Articular chondrocyte of knee joint (primary cell): Measurements from ENCODE around the gene RPL18A. TPM values are rescaled to one million over a fixed set of nuclear protein-coding genes. Genes with fewer than 3 reads are reported as not detected.

Source experiments
- small RNA-seq: library from RNA; depleted of rRNA; stranded (forward); fragments of <200 nt; gene quantifications from one replicate; pipeline ENCODE3, GENCODE V24; 2012
- total RNA-seq: library from RNA; depleted of rRNA; stranded (reverse); fragments of >200 nt; gene quantifications from 2 replicates; pipeline ENCODE4 v1.2.3, GENCODE V29; 2012

Gene RPL18A
- total RNA-seq = 992 and 1,066 TPM in 2 replicates

GRCh38 chr19:17859533-17860330, at the start of gene RPL18A:
Gene RPL18A (plus strand): TSS chr19:17859910. CDS start chr19:17859957, 47 bp downstream.

GRCh38 chr19:17821190-17821589, 38.5 kb upstream of the RPL18A start, which contains the start of gene INSL3:
Gene INSL3 (minus strand): TSS chr19:17821519. CDS start chr19:17821506, 13 bp downstream.

DNA sequence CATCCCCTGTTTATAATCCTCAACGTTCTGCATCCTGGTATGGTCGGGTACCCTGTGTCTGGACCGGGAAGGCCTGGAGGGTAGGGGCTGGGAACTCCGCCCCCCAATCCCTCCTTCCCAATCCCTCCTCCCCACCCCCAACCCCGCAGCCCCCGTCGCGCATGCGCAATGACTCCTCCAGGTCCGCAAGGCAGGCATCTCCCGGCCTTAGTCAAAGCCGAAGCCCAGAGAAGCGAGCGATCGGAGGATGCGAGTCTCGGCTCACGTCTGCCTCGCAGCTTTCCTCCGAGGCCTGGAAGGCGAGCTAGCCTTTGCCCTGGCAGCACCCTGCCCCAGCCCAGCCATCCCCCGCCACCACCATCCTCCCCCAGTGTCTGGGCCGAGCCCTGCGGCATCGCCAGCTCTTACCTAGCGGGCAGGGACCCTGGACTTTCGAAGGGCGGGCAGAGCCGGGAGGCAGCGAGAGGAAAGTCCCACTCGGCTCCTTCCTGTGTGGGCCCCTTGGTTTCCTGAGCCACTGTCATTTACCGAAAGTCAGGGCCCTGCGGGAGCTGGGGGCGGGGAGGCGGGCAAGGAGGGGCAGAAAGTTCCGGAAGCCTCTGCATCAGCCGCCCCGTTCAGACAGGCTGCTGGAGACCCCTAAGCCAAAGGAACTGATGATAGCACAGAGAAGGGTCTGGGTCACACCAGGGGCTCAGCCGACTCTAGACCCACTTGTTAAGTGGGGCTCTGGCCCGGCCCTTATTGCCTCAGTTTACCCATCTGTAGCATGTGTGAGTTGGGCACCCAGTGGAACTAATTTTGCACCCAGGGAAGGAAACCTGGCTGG, 12.0 kb upstream of the RPL18A start, which contains the start of gene JAK3:
TSS of gene JAK3 (minus strand) at position 445 of the 829 bp plus-strand sequence. CDS start 3,565 bp downstream, outside the sequence.

DNA sequence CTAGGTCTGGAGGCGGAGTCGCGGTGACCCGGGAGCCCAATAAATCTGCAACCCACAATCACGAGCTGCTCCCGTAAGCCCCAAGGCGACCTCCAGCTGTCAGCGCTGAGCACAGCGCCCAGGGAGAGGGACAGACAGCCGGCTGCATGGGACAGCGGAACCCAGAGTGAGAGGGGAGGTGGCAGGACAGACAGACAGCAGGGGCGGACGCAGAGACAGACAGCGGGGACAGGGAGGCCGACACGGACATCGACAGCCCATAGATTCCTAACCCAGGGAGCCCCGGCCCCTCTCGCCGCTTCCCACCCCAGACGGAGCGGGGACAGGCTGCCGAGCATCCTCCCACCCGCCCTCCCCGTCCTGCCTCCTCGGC, 12.2 kb downstream of the RPL18A start, which contains the start of gene SLC5A5:
TSS of gene SLC5A5 (plus strand) at position 68 of the 373 bp plus-strand sequence. CDS start 375 bp downstream, outside the sequence.

Small RNAs within 50 kb of the gene (small RNA-seq; reads per million reads assigned to genes)
- not detected for gene SNORA68

Other genes with a start within 250 kb of the RPL18A start
- under 0.01 TPM in 2 replicates for gene UNC13A, start 171.6 kb upstream of the RPL18A start, total RNA-seq
- gene MAP1S, start 140.4 kb upstream of the RPL18A start, total RNA-seq = 10.8 and 11.1 TPM in 2 replicates
- gene FCHO1, start 108.4 kb upstream of the RPL18A start, total RNA-seq = 0.39 and 0.43 TPM in 2 replicates
- not detected in 2 replicates for gene B3GNT3, start 64.8 kb upstream of the RPL18A start, total RNA-seq
- gene INSL3, start 38.4 kb upstream of the RPL18A start, total RNA-seq = not detected in 2 replicates
- gene JAK3, start 11.9 kb upstream of the RPL18A start, total RNA-seq = 3.4 and 3.6 TPM in 2 replicates
- not detected in 2 replicates for gene SLC5A5, start 12.0 kb downstream of the RPL18A start, total RNA-seq
- 24.9 and 27.8 TPM in 2 replicates for gene CCDC124, start 73.1 kb downstream of the RPL18A start, total RNA-seq
- not detected in 2 replicates for gene KCNN1, start 107.2 kb downstream of the RPL18A start, total RNA-seq
- gene ARRDC2, start 148.3 kb downstream of the RPL18A start, total RNA-seq = 13.6 and 14.9 TPM in 2 replicates
- gene IL12RB1, start 227.0 kb downstream of the RPL18A start, total RNA-seq = 0.26 and 0.32 TPM in 2 replicates
- 3.8 and 4.3 TPM in 2 replicates for gene MAST3, start 237.9 kb downstream of the RPL18A start, total RNA-seq